Right atrium auricular region (tissue), 2 donors: ENCODE measurements around the gene ATP2A3. TPM values are rescaled to one million over a fixed set of nuclear protein-coding genes. Genes with fewer than 3 reads are reported as not detected.
A peak's percentile ranks its signal among the peaks of the same experiment; 100 is the strongest.
"Not testable (repeated sequence)": the region's sequence is repeated elsewhere in the genome, so short reads cannot be mapped to it uniquely, and the experiment has no call there.

Experiments used
- DNase-seq: peaks from one replicate; pipeline ENCODE4 v3.0.0-alpha.2; 2019; ENCODE audit warnings: low spot score
- H3K27ac ChIP-seq, 2 donors: fragments of 200-600 bp; sonication (generic); 1 replicate in 1 of 2; 2 replicates in 1 of 2; pipeline ENCODE4 v1.5.1; 2016 to 2019
- H3K27me3 ChIP-seq, 2 donors: fragments of 200-600 bp; sonication (generic); one replicate each; pipeline versions ENCODE4 v1.5.1 to v1.6.0; 2017 to 2019
- H3K36me3 ChIP-seq: fragments of 200-600 bp; sonication (generic); one replicate; pipeline ENCODE4 v1.5.1; 2016
- H3K4me1 ChIP-seq, 2 donors: fragments of 200-600 bp; sonication (generic); one replicate each; pipeline versions ENCODE4 v1.5.1 to v1.6.0; 2017 to 2019
- H3K4me3 ChIP-seq, 2 donors: fragments of 200-600 bp; sonication (generic); 1 replicate in 1 of 2; 2 replicates in 1 of 2; pipeline ENCODE4 v1.5.1; 2017 to 2019; ENCODE audit warnings: mild to moderate bottlenecking in 1 of 2, moderate library complexity in 1 of 2
- H3K9me3 ChIP-seq, 2 donors: fragments of 200-600 bp; sonication (generic); one replicate each; pipeline ENCODE4 v1.5.1; 2019
- CTCF ChIP-seq, 2 donors: fragments of 200-600 bp; sonication (generic); IDR thresholded peaks; one replicate each; pipeline ENCODE4 v1.5.1; 2019; ENCODE audit warnings: antibody characterized with exemption in 2 of 2
- total RNA-seq, 2 donors: library from RNA; depleted of rRNA; stranded (reverse); fragments of >200 nt; gene quantifications; one replicate each; pipeline ENCODE4 v1.1.0, GENCODE V29; 2016

ATP2A3 gene
- total RNA-seq, 2 donors from 2014 or later = 5.5 to 12.2 TPM

GRCh38 chr17:3950584-3950983 is 13.7 kb downstream of the ATP2A3 start:
- no peak overlapping the region for H3K4me3 ChIP-seq
- no peak overlapping the region for H3K27ac ChIP-seq
- H3K36me3 ChIP-seq = no peaks in the 10 kb centered on the region
- H3K27me3 ChIP-seq = no peaks in the 10 kb centered on the region
- DNase-seq = no peak
- TF ChIP-seq CTCF (IDR thresholded peaks at IDR 0.05) = no peak
- no peaks in the 10 kb centered on the region for H3K9me3 ChIP-seq
- H3K4me1 ChIP-seq = peaks cover 0 to 6% of the 10 kb centered on the region in 2 donors

GRCh38 chr17:3949418-3949817 is 14.8 kb downstream of the ATP2A3 start:
- TF ChIP-seq CTCF (IDR thresholded peaks at IDR 0.05) = no peak
- Histone ChIP-seq H3K36me3 (no peaks in the 10 kb centered on the region), H3K27me3 (no peaks in the 10 kb centered on the region), H3K9me3 (no peaks in the 10 kb centered on the region), H3K27ac (no peak overlapping the region), H3K4me1 (peaks cover 0 to 7% of the 10 kb centered on the region in 2 donors), H3K4me3 (no peak overlapping the region)
- DNase-seq = no peak

- H3K36me3 ChIP-seq, DNase-seq, H3K27me3 ChIP-seq, H3K4me3 ChIP-seq, H3K27ac ChIP-seq, H3K9me3 ChIP-seq: not testable (repeated sequence)
- peaks cover 0 to 16% of the 10 kb centered on the region in 2 donors for H3K4me1 ChIP-seq
Observed at GRCh38 chr17:3948551-3948950, 15.7 kb downstream of the ATP2A3 start.

- Histone ChIP-seq H3K27ac (no peak overlapping the region), H3K4me3 (no peak overlapping the region), H3K4me1 (peaks cover 0 to 19% of the 10 kb centered on the region in 2 donors), H3K9me3 (no peaks in the 10 kb centered on the region), H3K36me3 (no peaks in the 10 kb centered on the region), H3K27me3 (no peaks in the 10 kb centered on the region)
- no peak for DNase-seq
- TF ChIP-seq CTCF (IDR thresholded peaks at IDR 0.05) = no peak
Observed at GRCh38 chr17:3947318-3947810, 16.9 kb downstream of the ATP2A3 start.

GRCh38 chr17:3946711-3947235 is 17.5 kb downstream of the ATP2A3 start:
- no peak for TF ChIP-seq CTCF (IDR thresholded peaks at IDR 0.05)
- Histone ChIP-seq H3K27me3 (no peaks in the 10 kb centered on the region), H3K36me3 (no peaks in the 10 kb centered on the region), H3K9me3 (no peaks in the 10 kb centered on the region), H3K27ac (no peak overlapping the region), H3K4me1 (peaks cover 0 to 19% of the 10 kb centered on the region in 2 donors), H3K4me3 (no peak overlapping the region)
- DNase-seq = no peak

- Histone ChIP-seq H3K27me3 (no peaks in the 10 kb centered on the region), H3K36me3 (no peaks in the 10 kb centered on the region), H3K9me3 (no peaks in the 10 kb centered on the region), H3K4me3 (peak overlapping the region; percentile 15 to 50), H3K27ac (no peak overlapping the region), H3K4me1 (peaks cover 0 to 19% of the 10 kb centered on the region in 2 donors)
- no peak for DNase-seq
- TF ChIP-seq CTCF (IDR thresholded peaks at IDR 0.05) = no peak
Observed at GRCh38 chr17:3944485-3945388, 19.5 kb downstream of the ATP2A3 start.
